HEK293 (cell line): ENCODE measurements around the gene MRPL11.
"Not testable (repeated sequence)": the region's sequence is repeated elsewhere in the genome, so short reads cannot be mapped to it uniquely, and the experiment has no call there.

Experiments
- CTCF ChIA-PET: fragments of 350-600 bp; formaldehyde crosslinking; extraction: SDS; loops from one replicate; lab custom pipeline; 2021; ENCODE audit warnings: antibody characterized with exemption; lab: Yijun Ruan, JAX
- POLR2A ChIA-PET: fragments of 300-600 bp; formaldehyde crosslinking; extraction: SDS; loops from one replicate; lab custom pipeline; 2020; ENCODE audit warnings: antibody characterized with exemption, inconsistent platforms; lab: Yijun Ruan, JAX
- H3K27ac ChIP-seq: fragments of 200-500 bp; sonication (Bioruptor generic); 2 replicates; pipeline ENCODE4 v1.5.1; 2014; ENCODE audit warnings: low read depth, low read length, control low read depth, inconsistent platforms; ENCODE audit errors: extremely low read depth
- H3K36me3 ChIP-seq, 2 experiments: fragments of 200-500 bp in 1 of 2; sonication (Bioruptor generic) in 1 of 2; 1 replicate in 1 of 2; 2 replicates in 1 of 2; pipeline ENCODE4 v1.5.1; 2014 to 2017; ENCODE audit warnings: inconsistent platforms in 2 of 2, low read length in 2 of 2; ENCODE audit not compliant: control insufficient read depth in 2 of 2, insufficient read depth in 1 of 2
- H3K4me1 ChIP-seq: fragments of 200-500 bp; sonication (Bioruptor generic); 2 replicates; pipeline ENCODE4 v1.5.1; 2014; ENCODE audit warnings: mild to moderate bottlenecking, low read length, inconsistent platforms; ENCODE audit not compliant: control insufficient read depth, insufficient read depth
- H3K4me3 ChIP-seq: 2 replicates; pipeline ENCODE4 v1.5.1; 2011; ENCODE audit warnings: low read depth, mild to moderate bottlenecking, control low read depth, low read length, moderate library complexity
- H3K9me3 ChIP-seq: fragments of 200-500 bp; sonication (Bioruptor generic); 2 replicates; pipeline ENCODE4 v1.5.1; 2014; ENCODE audit warnings: low read depth, low read length, inconsistent platforms; ENCODE audit not compliant: control insufficient read depth, insufficient read depth
- GLIS1 ChIP-seq: fragments of 450-650 bp; formaldehyde crosslinking; IDR thresholded peaks from 2 replicates; pipeline ENCODE4 v1.5.1; 2016; ENCODE audit warnings: missing biosample characterization, missing genetic modification characterization
- ZIC2 ChIP-seq: fragments of 450-650 bp; formaldehyde crosslinking; IDR thresholded peaks from 2 replicates; pipeline ENCODE4 v1.5.1; 2016; ENCODE audit warnings: missing biosample characterization, missing genetic modification characterization
- ZNF10 ChIP-seq: fragments of 450-650 bp; formaldehyde crosslinking; IDR thresholded peaks from 2 replicates; pipeline ENCODE4 v1.5.1; 2017; ENCODE audit warnings: missing biosample characterization, missing genetic modification characterization
- ZNF138 ChIP-seq: fragments of 450-650 bp; formaldehyde crosslinking; IDR thresholded peaks from 2 replicates; pipeline ENCODE4 v1.5.1; 2016; ENCODE audit warnings: missing biosample characterization, missing genetic modification characterization, borderline replicate concordance
- ZNF146 ChIP-seq: fragments of 450-650 bp; formaldehyde crosslinking; IDR thresholded peaks from 2 replicates; pipeline ENCODE4 v1.5.1; 2016; ENCODE audit warnings: missing biosample characterization, missing genetic modification characterization
- ZNF19 ChIP-seq: fragments of 450-650 bp; formaldehyde crosslinking; IDR thresholded peaks from 2 replicates; pipeline ENCODE4; 2016; ENCODE audit warnings: missing biosample characterization, missing genetic modification characterization, low read depth
- ZNF341 ChIP-seq: fragments of 450-650 bp; formaldehyde crosslinking; IDR thresholded peaks from 2 replicates; pipeline ENCODE4; 2016; ENCODE audit warnings: low read depth, missing biosample characterization, missing genetic modification characterization
- ZNF629 ChIP-seq: fragments of 450-650 bp; formaldehyde crosslinking; IDR thresholded peaks from 2 replicates; pipeline ENCODE4 v1.5.1; 2017; ENCODE audit warnings: missing biosample characterization, missing genetic modification characterization
- ZNF76 ChIP-seq: fragments of 450-650 bp; formaldehyde crosslinking; IDR thresholded peaks from 2 replicates; pipeline ENCODE4; 2016; ENCODE audit warnings: low read depth, missing biosample characterization, missing genetic modification characterization, borderline replicate concordance
- ZNF776 ChIP-seq: fragments of 450-650 bp; formaldehyde crosslinking; IDR thresholded peaks from 2 replicates; pipeline ENCODE4 v1.5.0; 2017; ENCODE audit warnings: missing biosample characterization, missing genetic modification characterization, borderline replicate concordance
- TF ChIP-seq, protein P1 (sequence below): fragments of 450-650 bp; formaldehyde crosslinking; IDR thresholded peaks from 2 replicates; pipeline ENCODE4 v1.5.1; 2016; ENCODE audit warnings: missing biosample characterization, missing genetic modification characterization
- TF ChIP-seq, protein P2 (sequence below): fragments of 450-650 bp; formaldehyde crosslinking; IDR thresholded peaks from 2 replicates; pipeline ENCODE4 v1.5.1; 2016; ENCODE audit warnings: missing biosample characterization, missing genetic modification characterization
- TF ChIP-seq, protein P3 (sequence below): fragments of 450-650 bp; formaldehyde crosslinking; IDR thresholded peaks from 2 replicates; pipeline ENCODE4 v1.5.1; 2016; ENCODE audit warnings: missing biosample characterization, missing genetic modification characterization

Gene MRPL11

GRCh38 chr11:66464116-66464515, 25.5 kb upstream of the MRPL11 start:
- H3K4me1 ChIP-seq, H3K27ac ChIP-seq, H3K9me3 ChIP-seq, POLR2A ChIA-PET, H3K36me3 ChIP-seq, H3K4me3 ChIP-seq: not testable (repeated sequence)
- TF ChIP-seq ZNF146 (tag by site-specific recombination), result peak; percentile 91
- TF ChIP-seq, protein P1, sequence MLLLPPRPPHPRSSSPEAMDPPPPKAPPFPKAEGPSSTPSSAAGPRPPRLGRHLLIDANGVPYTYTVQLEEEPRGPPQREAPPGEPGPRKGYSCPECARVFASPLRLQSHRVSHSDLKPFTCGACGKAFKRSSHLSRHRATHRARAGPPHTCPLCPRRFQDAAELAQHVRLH (tag by site-specific recombination), result 0 out of 2 replicates have a peak, but pooled peaks have one; percentile 31
- CTCF ChIA-PET, result interaction anchor here (1.5 kb wide), 1 partner anchor 35 kb away, joined by 10 read pairs; no protein-coding TSS in a partner anchor

- CTCF ChIA-PET, result interaction anchor here (1.5 kb wide), 1 partner anchor 24 kb away, joined by 4 read pairs; the partner anchor contains the start of gene MRPL11
- Histone ChIP-seq H3K27ac (no peak overlapping the region), H3K4me3 (no peak overlapping the region), H3K36me3 (no peaks in the 10 kb centered on the region)
- no peak for TF ChIP-seq ZNF341 (tag by site-specific recombination)
- TF ChIP-seq, all 188 proteins: peak for 0
- H3K9me3 ChIP-seq, result no peaks in the 10 kb centered on the region
- no peaks in the 10 kb centered on the region for H3K4me1 ChIP-seq
- POLR2A ChIA-PET, result no interaction called here
Measured at GRCh38 chr11:66462911-66463310, 24.3 kb upstream of the MRPL11 start.

DNA sequence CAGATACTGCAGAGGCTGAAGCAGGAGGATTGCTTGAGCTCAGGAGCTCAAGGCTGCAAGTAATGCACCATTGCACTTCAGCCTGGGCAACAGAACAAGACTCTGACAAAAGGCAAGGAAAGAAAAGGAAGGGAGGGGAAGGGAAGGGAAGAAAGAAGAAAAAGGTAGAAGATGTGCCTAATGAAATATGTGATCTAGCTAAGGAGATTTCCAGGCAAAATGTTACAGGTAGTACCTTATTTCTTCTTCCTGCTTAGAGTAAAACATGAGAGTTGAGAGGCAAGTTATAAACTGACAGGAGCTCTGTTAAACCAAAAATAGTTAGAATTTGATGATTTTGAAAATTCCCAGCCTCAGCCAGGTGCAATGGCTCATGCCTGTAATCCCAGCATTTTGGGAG, 23.4 kb upstream of the MRPL11 start:
- Histone ChIP-seq H3K4me3 (no peak overlapping the region), H3K4me1 (no peaks in the 10 kb centered on the region), H3K36me3 (no peaks in the 10 kb centered on the region), H3K9me3 (no peaks in the 10 kb centered on the region), H3K27ac (no peak overlapping the region)
- ChIA-PET CTCF (interaction anchor here (0.6 to 1.5 kb wide), 3 partner anchors 23 to 306 kb away, joined by 3 to 6 read pairs (median 4); partner anchors contain the start of gene MRPL11), POLR2A (interaction anchor here (0.6 kb wide), 2 partner anchors 23 to 79 kb away, joined by 3 to 4 read pairs; partner anchors contain the start of gene MRPL11)
- no peak for TF ChIP-seq ZNF629 (tag by site-specific recombination)
- TF ChIP-seq ZNF776, result no peak
- TF ChIP-seq GLIS1 (tag by site-specific recombination), result no peak
- TF ChIP-seq, protein P1 (tag by site-specific recombination), result no peak
- TF ChIP-seq ZNF19 (tag by site-specific recombination), result no peak
- TF ChIP-seq, protein P2, sequence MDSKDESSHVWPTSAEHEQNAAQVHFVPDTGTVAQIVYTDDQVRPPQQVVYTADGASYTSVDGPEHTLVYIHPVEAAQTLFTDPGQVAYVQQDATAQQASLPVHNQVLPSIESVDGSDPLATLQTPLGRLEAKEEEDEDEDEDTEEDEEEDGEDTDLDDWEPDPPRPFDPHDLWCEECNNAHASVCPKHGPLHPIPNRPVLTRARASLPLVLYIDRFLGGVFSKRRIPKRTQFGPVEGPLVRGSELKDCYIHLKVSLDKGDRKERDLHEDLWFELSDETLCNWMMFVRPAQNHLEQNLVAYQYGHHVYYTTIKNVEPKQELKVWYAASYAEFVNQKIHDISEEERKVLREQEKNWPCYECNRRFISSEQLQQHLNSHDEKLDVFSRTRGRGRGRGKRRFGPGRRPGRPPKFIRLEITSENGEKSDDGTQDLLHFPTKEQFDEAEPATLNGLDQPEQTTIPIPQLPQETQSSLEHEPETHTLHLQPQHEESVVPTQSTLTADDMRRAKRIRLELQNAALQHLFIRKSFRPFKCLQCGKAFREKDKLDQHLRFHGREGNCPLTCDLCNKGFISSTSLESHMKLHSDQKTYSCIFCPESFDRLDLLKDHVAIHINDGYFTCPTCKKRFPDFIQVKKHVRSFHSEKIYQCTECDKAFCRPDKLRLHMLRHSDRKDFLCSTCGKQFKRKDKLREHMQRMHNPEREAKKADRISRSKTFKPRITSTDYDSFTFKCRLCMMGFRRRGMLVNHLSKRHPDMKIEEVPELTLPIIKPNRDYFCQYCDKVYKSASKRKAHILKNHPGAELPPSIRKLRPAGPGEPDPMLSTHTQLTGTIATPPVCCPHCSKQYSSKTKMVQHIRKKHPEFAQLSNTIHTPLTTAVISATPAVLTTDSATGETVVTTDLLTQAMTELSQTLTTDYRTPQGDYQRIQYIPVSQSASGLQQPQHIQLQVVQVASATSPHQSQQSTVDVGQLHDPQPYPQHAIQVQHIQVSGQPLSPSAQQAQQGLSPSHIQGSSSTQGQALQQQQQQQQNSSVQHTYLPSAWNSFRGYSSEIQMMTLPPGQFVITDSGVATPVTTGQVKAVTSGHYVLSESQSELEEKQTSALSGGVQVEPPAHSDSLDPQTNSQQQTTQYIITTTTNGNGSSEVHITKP (tag by site-specific recombination), result no peak
- no peak for TF ChIP-seq ZNF76 (tag by site-specific recombination)
- no peak for TF ChIP-seq ZIC2
- TF ChIP-seq, protein P3, sequence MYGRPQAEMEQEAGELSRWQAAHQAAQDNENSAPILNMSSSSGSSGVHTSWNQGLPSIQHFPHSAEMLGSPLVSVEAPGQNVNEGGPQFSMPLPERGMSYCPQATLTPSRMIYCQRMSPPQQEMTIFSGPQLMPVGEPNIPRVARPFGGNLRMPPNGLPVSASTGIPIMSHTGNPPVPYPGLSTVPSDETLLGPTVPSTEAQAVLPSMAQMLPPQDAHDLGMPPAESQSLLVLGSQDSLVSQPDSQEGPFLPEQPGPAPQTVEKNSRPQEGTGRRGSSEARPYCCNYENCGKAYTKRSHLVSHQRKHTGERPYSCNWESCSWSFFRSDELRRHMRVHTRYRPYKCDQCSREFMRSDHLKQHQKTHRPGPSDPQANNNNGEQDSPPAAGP (tag by site-specific recombination), result no peak
- TF ChIP-seq ZNF138, result no peak
- no peak for TF ChIP-seq ZNF10 (tag by site-specific recombination)
